GM12801 (cell line): ENCODE data around the gene ANKRD55.

Experiments used
- TF ChIP-seq, protein P1 (sequence below): IDR thresholded peaks from one replicate; pipeline ENCODE4 v1.5.1; 2011; ENCODE audit warnings: control low read depth; ENCODE audit not compliant: insufficient read length; ENCODE audit errors: extremely low read depth

ANKRD55 gene

DNA sequence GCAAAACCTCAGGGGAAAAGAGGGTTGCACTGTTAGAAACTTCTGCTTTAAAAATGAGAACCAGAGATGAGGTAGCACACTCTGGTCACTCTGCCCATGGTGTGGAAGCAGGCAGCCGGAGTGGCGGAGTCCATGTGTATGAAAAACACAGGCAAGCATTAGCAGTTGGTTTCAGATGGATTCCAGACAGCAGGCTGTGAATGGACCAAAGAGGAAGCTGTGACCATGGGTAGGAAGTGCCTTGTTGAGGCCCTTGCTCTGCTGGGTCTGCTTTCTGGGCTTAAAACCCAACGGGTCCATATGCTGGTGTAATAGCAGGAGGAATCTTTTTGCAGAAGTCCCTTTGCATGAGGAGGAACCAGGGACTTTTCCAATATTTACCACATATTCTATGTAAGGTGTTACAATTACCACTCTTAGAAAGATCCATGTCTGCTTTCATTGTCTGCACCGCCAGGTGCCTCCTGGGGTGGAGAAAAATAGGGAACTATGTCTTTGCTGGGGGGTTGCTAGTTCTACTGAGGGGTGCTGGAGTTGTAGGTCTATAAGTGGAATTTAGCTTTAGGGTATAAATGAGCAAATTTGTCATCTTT lies 77.0 kb downstream of the ANKRD55 start:
- TF ChIP-seq, protein P1, sequence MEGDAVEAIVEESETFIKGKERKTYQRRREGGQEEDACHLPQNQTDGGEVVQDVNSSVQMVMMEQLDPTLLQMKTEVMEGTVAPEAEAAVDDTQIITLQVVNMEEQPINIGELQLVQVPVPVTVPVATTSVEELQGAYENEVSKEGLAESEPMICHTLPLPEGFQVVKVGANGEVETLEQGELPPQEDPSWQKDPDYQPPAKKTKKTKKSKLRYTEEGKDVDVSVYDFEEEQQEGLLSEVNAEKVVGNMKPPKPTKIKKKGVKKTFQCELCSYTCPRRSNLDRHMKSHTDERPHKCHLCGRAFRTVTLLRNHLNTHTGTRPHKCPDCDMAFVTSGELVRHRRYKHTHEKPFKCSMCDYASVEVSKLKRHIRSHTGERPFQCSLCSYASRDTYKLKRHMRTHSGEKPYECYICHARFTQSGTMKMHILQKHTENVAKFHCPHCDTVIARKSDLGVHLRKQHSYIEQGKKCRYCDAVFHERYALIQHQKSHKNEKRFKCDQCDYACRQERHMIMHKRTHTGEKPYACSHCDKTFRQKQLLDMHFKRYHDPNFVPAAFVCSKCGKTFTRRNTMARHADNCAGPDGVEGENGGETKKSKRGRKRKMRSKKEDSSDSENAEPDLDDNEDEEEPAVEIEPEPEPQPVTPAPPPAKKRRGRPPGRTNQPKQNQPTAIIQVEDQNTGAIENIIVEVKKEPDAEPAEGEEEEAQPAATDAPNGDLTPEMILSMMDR, result no peak

DNA sequence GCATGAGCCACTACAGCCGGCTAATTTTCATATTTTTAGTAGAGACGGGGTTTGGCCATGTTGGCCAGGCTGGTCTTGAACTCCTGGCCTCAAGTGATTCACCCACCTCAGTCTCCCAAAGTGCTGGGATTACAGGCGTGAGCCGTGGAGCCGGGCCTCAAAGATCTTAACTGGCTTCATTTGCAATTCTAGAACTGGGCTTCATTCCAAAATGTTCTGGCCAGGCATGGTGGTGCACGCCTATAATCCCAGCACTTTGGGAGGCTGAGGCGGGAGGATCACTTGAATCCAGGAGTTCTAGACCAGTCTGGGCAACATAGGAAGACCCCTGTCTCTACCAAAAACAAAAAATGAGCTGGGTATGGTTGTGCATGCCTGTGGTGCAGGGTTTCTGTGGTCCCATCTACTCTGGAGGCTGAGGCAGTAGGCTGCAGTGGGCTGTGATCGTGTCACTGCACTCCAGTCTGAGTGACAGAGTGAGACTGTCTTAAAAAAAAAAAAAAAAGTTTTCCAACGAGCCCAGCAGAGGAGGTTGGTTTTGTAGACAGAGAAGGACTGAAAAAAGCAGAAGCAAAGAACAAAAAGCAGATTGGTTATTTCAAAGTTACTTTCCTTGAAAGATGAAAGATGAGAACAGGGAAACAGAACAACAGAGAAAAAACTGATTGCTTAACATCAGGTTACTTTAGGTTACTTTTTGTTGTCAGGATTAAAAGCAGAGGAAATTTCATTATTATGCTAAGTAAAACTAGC lies 78.2 kb downstream of the ANKRD55 start:
- TF ChIP-seq, protein P1, result no peak

DNA sequence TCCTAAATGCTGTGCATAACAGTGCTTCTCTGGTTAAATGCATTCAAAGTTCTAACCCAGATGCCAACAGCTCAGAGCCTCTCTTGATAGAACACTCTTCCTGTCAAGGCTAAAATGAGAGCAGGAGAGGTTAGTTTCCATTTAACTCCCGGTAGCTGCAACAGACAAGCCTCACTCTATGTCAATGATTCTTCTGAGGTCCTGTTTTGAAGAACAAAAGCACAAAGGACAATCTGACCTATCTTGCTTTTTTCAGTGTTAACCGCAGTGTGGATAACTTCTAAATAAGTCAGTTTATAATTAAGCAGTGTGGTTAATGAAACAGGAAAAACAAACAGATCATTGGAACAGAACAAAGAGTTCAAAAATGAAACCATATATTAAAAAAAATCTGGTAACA lies 80.7 kb downstream of the ANKRD55 start:
- TF ChIP-seq, protein P1, result no peak

DNA sequence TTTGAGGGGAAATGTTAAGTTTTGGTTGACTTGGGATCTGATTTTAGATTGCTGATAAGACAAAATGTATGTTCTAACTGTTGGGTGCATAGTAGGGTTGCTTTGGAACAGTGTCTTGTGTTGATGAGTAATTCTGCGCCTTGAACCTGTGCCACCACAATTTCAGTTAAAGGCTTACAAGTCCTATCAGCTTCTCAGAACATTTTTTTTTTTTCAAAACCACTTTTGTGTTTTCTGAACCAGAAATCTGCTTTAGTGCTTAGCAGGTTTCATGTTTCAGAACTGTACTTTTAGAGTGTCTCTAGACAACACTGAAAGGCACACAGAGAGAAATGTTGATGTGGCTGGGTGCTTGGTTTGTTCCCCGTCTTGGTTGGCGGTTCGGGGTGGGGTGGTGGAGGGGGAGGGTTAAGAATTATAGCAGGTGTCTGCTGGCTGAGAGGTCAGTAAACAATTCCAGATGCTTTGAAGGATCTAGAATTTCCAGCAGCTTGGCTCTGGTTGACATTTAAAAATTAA lies 84.6 kb downstream of the ANKRD55 start:
- TF ChIP-seq, protein P1, result no peak

DNA sequence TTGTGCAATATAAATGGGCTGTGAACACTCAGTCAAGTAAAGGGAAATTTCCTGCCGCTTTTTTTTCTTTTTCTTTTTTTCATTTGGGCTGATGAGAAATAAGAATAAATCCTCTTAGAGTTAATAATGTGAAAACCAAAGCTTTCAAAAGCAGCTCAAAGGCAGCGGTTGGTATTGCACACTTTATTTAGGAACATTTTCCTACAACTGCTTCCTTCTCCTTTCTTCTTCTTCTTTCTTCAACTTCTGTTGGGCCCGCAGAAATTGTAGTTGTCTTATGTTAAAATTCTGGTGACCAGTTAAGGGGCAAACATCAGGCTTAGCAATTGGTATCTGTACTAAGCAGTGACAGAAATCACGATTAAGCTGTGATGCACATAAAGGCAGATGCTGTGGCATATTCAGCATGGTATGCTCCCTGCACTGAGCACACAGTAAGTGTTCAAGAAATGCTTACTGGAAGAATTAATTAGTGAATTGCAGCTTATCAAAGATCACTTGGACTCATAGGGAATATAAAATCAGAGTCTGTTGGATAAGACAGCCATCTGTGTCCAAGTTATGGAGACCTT lies 85.4 kb downstream of the ANKRD55 start:
- TF ChIP-seq, protein P1, result no peak

DNA sequence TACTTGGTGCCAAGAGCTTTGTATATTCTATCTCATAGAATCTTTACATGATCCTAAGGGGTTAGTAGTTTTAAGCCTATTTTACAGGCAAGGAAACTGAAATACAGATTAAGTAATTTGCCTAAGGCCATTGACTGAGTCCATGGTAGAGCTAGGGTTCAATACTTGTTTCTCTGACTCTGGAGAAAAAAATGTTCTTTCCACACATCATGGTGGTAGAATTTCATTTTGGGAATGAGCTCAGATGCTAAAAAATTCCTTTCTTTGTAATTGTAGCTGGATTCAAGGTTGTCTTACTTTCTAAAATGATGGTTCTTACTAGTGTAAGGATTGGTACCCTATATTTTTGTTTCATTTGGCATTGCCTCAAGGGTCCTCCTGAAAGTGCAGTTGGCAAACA lies 86.0 kb downstream of the ANKRD55 start:
- TF ChIP-seq, protein P1, result no peak

DNA sequence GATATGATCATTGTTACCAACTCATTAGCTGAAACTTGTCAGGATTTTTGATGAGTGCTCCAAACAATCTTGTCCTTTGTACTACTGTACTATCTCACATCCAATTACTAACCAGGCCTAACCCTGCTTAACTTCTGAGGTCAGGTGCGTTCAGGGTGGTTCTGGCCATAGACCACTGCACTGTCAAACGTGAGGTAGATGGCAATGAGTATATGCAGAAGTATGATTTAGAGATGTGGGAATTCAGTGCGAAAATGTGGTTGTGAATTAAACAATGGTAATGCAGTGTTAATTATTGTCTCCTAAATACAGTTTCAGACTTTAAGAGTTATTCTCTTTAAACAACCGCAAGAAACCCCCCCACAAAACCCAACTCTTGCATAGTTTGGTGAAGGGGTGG lies 86.5 kb downstream of the ANKRD55 start:
- TF ChIP-seq, protein P1, result no peak
